Right lobe of liver (tissue), 6 donors: ENCODE measurements around the gene KAZN. TPM values are rescaled to one million over a fixed set of nuclear protein-coding genes. Genes with fewer than 3 reads are reported as not detected.

Source experiments
- ATAC-seq, 4 donors: fragments of 200-7000 bp; cut with Tn5 transposase; one replicate each; pipeline ENCODE4 v1.9.1; 2020; ENCODE audit warnings: mild to moderate bottlenecking in 4 of 4, moderate library complexity in 4 of 4
- DNase-seq, 3 donors: peaks; one replicate each; pipeline ENCODE4 v3.0.0-alpha.2; 2020
- H3K27ac ChIP-seq, 3 donors: fragments of 200-600 bp; one replicate each; pipeline ENCODE4 v1.8.0; 2022
- H3K27me3 ChIP-seq, 2 donors: fragments of 200-600 bp; one replicate each; pipeline ENCODE4 v1.8.0; 2022
- H3K36me3 ChIP-seq, 4 donors: fragments of 200-600 bp; sonication (generic) in 1 of 4; one replicate each; pipeline versions ENCODE4 v1.5.1 to v1.8.0; 2017 to 2022; ENCODE audit warnings: control low read depth in 1 of 4
- H3K4me1 ChIP-seq, 4 donors: fragments of 200-600 bp; sonication (generic) in 1 of 4; one replicate each; pipeline versions ENCODE4 v1.5.1 to v1.8.0; 2017 to 2022; ENCODE audit warnings: control low read depth in 1 of 4
- H3K4me3 ChIP-seq, 3 donors: fragments of 200-600 bp; one replicate each; pipeline ENCODE4 v1.8.0; 2022
- H3K9me3 ChIP-seq, 4 donors: fragments of 200-600 bp; sonication (generic) in 1 of 4; one replicate each; pipeline versions ENCODE4 v1.5.1 to v1.8.0; 2017 to 2022; ENCODE audit warnings: control low read depth in 1 of 4
- CTCF ChIP-seq, 4 donors: fragments of 200-600 bp in 3 of 4; fragments of 450-650 bp in 1 of 4; IDR thresholded peaks; one replicate each; pipeline versions ENCODE4 v1.5.1 to v1.8.0; 2016 to 2022; ENCODE audit warnings: antibody characterized with exemption in 4 of 4, mild to moderate bottlenecking in 2 of 4
- POLR2A ChIP-seq: fragments of 450-650 bp; IDR thresholded peaks from one replicate; pipeline ENCODE4 v1.6.1; 2017; ENCODE audit warnings: antibody characterized with exemption, mild to moderate bottlenecking
- WGBS: methylation state at CpG from one replicate; pipeline ENCODE4 v1.1.6; 2018; ENCODE audit warnings: low coverage, low lambda C conversion rate; ENCODE audit not compliant: insufficient coverage; ENCODE audit errors: missing lambda C conversion rate; 5-methylcytosine and 5-hydroxymethylcytosine counted together
- intact Hi-C, 2 donors: fragments of 100-400 bp; cut with DNase I; formaldehyde crosslinking; loops; one replicate each; pipeline versions ENCODE4 v1.11.2 to v1.14.1; 2022
- total RNA-seq, 6 experiments: library from RNA; depleted of rRNA in 2 of 6; stranded (reverse); fragments of >200 nt in 2 of 6; fragmentation: NEBNext Ultra II Directional in 3 of 6; extraction: Animal tissue kit (Norgen Biotek cat#: 25700) in 3 of 6; gene quantifications; one replicate each; pipeline versions ENCODE4 v1.1.0 to v1.2.4, GENCODE V29; 2016 to 2023
- donor health status: DM: no; HTN: yes; CAD: no.
- donor health status: DM: no; HTN: no; CAD: no.
- donor health status: DM: no; HTN: no; CAD: no.
- donor health status: DM: no; HTN: yes; CAD: no.
- donor health status: DM: no; HTN: yes; CAD: no.

The KAZN gene
- total RNA-seq, 6 experiments from 2014 or later, result 1.5 to 7.2 (median 2.7) TPM

GRCh38 chr1:14896381-14897079 is 298.0 kb downstream of the KAZN start:
- Histone ChIP-seq H3K27ac (no peak overlapping the region), H3K4me3 (no peak overlapping the region), H3K9me3 (no peaks in the 10 kb centered on the region), H3K36me3 (no peaks in the 10 kb centered on the region), H3K27me3 (no peaks in the 10 kb centered on the region), H3K4me1 (no peaks in the 10 kb centered on the region)
- DNase-seq, result no peak
- intact Hi-C loops, result no loop called here
- no peak for ATAC-seq
- TF ChIP-seq CTCF (IDR thresholded peaks at IDR 0.05) (no peak), POLR2A (no peak)
- WGBS, result 92% methylated on average over 3 of the region's 3 CpGs

GRCh38 chr1:14897080-14897449 is 298.6 kb downstream of the KAZN start:
- DNase-seq (no peak), ATAC-seq (no peak)
- H3K4me1 ChIP-seq, result no peaks in the 10 kb centered on the region
- no peaks in the 10 kb centered on the region for H3K9me3 ChIP-seq
- H3K27me3 ChIP-seq, result no peaks in the 10 kb centered on the region
- TF ChIP-seq CTCF (IDR thresholded peaks at IDR 0.05), result no peak
- no peak for TF ChIP-seq POLR2A
- no peaks in the 10 kb centered on the region for H3K36me3 ChIP-seq
- no peak overlapping the region for H3K4me3 ChIP-seq
- no peak overlapping the region for H3K27ac ChIP-seq
- intact Hi-C loops, result no loop called here

- Histone ChIP-seq H3K4me3 (no peak overlapping the region), H3K27ac (no peak overlapping the region), H3K4me1 (no peaks in the 10 kb centered on the region), H3K9me3 (no peaks in the 10 kb centered on the region), H3K36me3 (no peaks in the 10 kb centered on the region), H3K27me3 (no peaks in the 10 kb centered on the region)
- WGBS, result 49% methylated on average over 4 of the region's 4 CpGs
- TF ChIP-seq POLR2A, result no peak
- no peak for TF ChIP-seq CTCF (IDR thresholded peaks at IDR 0.05)
- DNase-seq, result no peak
- no peak for ATAC-seq
- intact Hi-C loops, result no loop called here
Measured at GRCh38 chr1:14897547-14897946, 299.1 kb downstream of the KAZN start.

GRCh38 chr1:14897997-14898645 is 299.6 kb downstream of the KAZN start:
- Histone ChIP-seq H3K4me1 (no peaks in the 10 kb centered on the region), H3K27ac (no peak overlapping the region), H3K36me3 (no peaks in the 10 kb centered on the region), H3K9me3 (no peaks in the 10 kb centered on the region), H3K4me3 (no peak overlapping the region), H3K27me3 (no peaks in the 10 kb centered on the region)
- DNase-seq (no peak), ATAC-seq (no peak)
- TF ChIP-seq CTCF (IDR thresholded peaks at IDR 0.05) (no peak), POLR2A (no peak)
- 61% methylated on average over 6 of the region's 7 CpGs for WGBS
- intact Hi-C loops, result no loop called here
